Chondrocyte (in vitro differentiated cells): ENCODE measurements around the gene KLF3. TPM values are rescaled to one million over a fixed set of nuclear protein-coding genes. Genes with fewer than 3 reads are reported as not detected.

Experiments used
- DNase-seq: peaks from one replicate; pipeline ENCODE4 v3.0.0; 2021; ENCODE audit warnings: mixed read lengths, low spot score
- H3K27ac Mint-ChIP-seq: one replicate; pipeline ENCODE4 v1.8.0; 2021; ENCODE audit warnings: mild to moderate bottlenecking, moderate library complexity, mixed read lengths; ENCODE audit not compliant: unreplicated experiment
- H3K27me3 Mint-ChIP-seq: 2 replicates; pipeline ENCODE4 v1.8.0; 2021; ENCODE audit warnings: low read depth, mixed read lengths
- H3K36me3 Mint-ChIP-seq: 2 replicates; pipeline ENCODE4 v1.8.0; 2021; ENCODE audit warnings: low read depth, mixed read lengths
- H3K4me1 Mint-ChIP-seq: 2 replicates; pipeline ENCODE4 v1.8.0; 2021; ENCODE audit warnings: low read depth, mild to moderate bottlenecking, mixed read lengths
- H3K4me3 Mint-ChIP-seq: one replicate; pipeline ENCODE4 v1.8.0; 2021; ENCODE audit warnings: mild to moderate bottlenecking, moderate library complexity, mixed read lengths; ENCODE audit not compliant: unreplicated experiment
- H3K9me3 Mint-ChIP-seq: 2 replicates; pipeline ENCODE4 v1.8.0; 2021; ENCODE audit warnings: low read depth, mixed read lengths
- CTCF ChIP-seq: fragments of 200-600 bp; sonication (generic); IDR thresholded peaks from 2 replicates; pipeline ENCODE4 v1.5.0; 2021; ENCODE audit warnings: antibody characterized with exemption, mild to moderate bottlenecking, moderate library complexity
- total RNA-seq: library from RNA; stranded (reverse); gene quantifications from 3 replicates; pipeline ENCODE4 v1.2.1, GENCODE V29; 2021

Gene KLF3
- total RNA-seq, 1 donor from 2014 or later: 26.4 TPM

DNA sequence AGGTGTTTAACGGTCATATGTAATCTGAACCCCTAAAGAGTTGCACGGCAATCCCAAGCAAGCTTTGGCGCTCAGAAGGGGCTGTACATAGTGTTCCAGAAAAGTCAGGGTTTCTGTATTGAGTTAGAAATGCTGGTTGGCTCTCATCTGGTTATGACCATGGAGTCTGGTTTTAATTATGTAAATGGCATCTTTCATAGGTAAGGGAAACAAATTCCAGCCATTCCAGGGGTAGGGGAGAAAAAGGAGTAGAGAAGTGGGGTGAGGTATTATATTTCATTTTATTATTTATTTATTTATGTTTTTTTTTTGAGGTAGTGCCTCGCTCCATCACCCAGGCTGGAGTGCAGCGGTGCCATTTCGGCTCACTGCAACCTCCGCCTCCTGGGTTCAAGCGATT lies 15.9 kb downstream of the KLF3 start:
- H3K27ac Mint-ChIP-seq: no peak overlapping the region
- H3K27me3 Mint-ChIP-seq: no peaks in the 10 kb centered on the region
- no peak overlapping the region for H3K4me3 Mint-ChIP-seq
- peaks cover 53% of the 10 kb centered on the region for H3K4me1 Mint-ChIP-seq
- DNase-seq: no peak
- H3K9me3 Mint-ChIP-seq: peaks cover 3% of the 10 kb centered on the region
- TF ChIP-seq CTCF: no peak
- peaks cover 16% of the 10 kb centered on the region for H3K36me3 Mint-ChIP-seq

- Mint-ChIP-seq H3K27ac (no peak overlapping the region), H3K36me3 (peaks cover 16% of the 10 kb centered on the region), H3K4me3 (no peak overlapping the region), H3K27me3 (no peaks in the 10 kb centered on the region), H3K4me1 (peaks cover 40% of the 10 kb centered on the region), H3K9me3 (peaks cover 3% of the 10 kb centered on the region)
- no peak for TF ChIP-seq CTCF
- no peak for DNase-seq
Measured at GRCh38 chr4:38681281-38681991, 17.4 kb downstream of the KLF3 start.

GRCh38 chr4:38682336-38682735 lies 18.3 kb downstream of the KLF3 start:
- H3K36me3 Mint-ChIP-seq: peaks cover 16% of the 10 kb centered on the region
- H3K27ac Mint-ChIP-seq: no peak overlapping the region
- no peaks in the 10 kb centered on the region for H3K27me3 Mint-ChIP-seq
- peaks cover 3% of the 10 kb centered on the region for H3K9me3 Mint-ChIP-seq
- no peak for DNase-seq
- H3K4me3 Mint-ChIP-seq: no peak overlapping the region
- TF ChIP-seq CTCF: no peak
- peaks cover 44% of the 10 kb centered on the region for H3K4me1 Mint-ChIP-seq

DNA sequence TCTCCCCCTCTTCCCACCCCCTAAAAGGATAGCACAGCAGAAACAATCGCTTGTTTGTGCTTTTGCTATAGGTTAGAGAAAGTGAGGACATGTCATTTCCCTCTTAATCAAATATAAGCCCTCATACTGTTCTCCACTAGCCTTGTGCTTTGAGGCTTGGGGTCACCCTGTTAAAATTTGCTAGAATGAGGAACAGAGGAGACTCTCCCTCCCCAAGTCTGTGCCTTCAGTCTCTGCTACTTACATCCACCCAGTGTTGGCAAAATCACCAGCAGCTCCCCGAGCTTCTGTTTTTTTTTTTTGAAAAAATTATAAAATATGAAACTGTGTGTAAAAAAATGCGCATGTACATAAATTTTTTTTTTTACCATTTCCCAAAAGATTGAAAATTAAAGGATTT lies 19.3 kb downstream of the KLF3 start:
- H3K9me3 Mint-ChIP-seq: peaks cover 3% of the 10 kb centered on the region
- no peak for DNase-seq
- no peak overlapping the region for H3K27ac Mint-ChIP-seq
- H3K27me3 Mint-ChIP-seq: no peaks in the 10 kb centered on the region
- no peak for TF ChIP-seq CTCF
- no peak overlapping the region for H3K4me3 Mint-ChIP-seq
- peaks cover 40% of the 10 kb centered on the region for H3K4me1 Mint-ChIP-seq
- H3K36me3 Mint-ChIP-seq: peaks cover 16% of the 10 kb centered on the region

- no peak for TF ChIP-seq CTCF
- no peaks in the 10 kb centered on the region for H3K27me3 Mint-ChIP-seq
- no peak overlapping the region for H3K4me3 Mint-ChIP-seq
- no peak overlapping the region for H3K27ac Mint-ChIP-seq
- peaks cover 22% of the 10 kb centered on the region for H3K36me3 Mint-ChIP-seq
- H3K4me1 Mint-ChIP-seq: peaks cover 48% of the 10 kb centered on the region
- H3K9me3 Mint-ChIP-seq: no peaks in the 10 kb centered on the region
- DNase-seq: no peak
Measured at GRCh38 chr4:38684271-38684670, 20.3 kb downstream of the KLF3 start.
